Lower leg skin (tissue), 3 donors: ENCODE measurements around the gene NFE2L2.

Source experiments
- CTCF ChIP-seq, 3 donors: fragments of 450-650 bp; IDR thresholded peaks; one replicate each; pipeline ENCODE4 v1.5.1; 2016; ENCODE audit warnings: antibody characterized with exemption in 3 of 3, mild to moderate bottlenecking in 3 of 3, moderate library complexity in 2 of 3
- POLR2A ChIP-seq, 2 donors: fragments of 450-650 bp; IDR thresholded peaks; one replicate each; pipeline ENCODE4 v1.6.1; 2016 to 2017; ENCODE audit warnings: antibody characterized with exemption in 2 of 2, mild to moderate bottlenecking in 1 of 2, moderate library complexity in 1 of 2

GRCh38 chr2:177302552-177302951, 38.0 kb upstream of the NFE2L2 start:
- no peak for TF ChIP-seq CTCF (IDR thresholded peaks at IDR 0.05)
- no peak for TF ChIP-seq POLR2A (IDR thresholded peaks at IDR 0.05)
